AML-193 (cell line): Measurements from ENCODE around the gene FAM83G.
"Not testable (repeated sequence)": the region's sequence is repeated elsewhere in the genome, so short reads cannot be mapped to it uniquely, and the experiment has no call there.

Experiments
- DNase-seq, 2 experiments: peaks; one replicate each; lab custom pipeline; 2025; lab: John Stamatoyannopoulos, UW

FAM83G gene

DNA sequence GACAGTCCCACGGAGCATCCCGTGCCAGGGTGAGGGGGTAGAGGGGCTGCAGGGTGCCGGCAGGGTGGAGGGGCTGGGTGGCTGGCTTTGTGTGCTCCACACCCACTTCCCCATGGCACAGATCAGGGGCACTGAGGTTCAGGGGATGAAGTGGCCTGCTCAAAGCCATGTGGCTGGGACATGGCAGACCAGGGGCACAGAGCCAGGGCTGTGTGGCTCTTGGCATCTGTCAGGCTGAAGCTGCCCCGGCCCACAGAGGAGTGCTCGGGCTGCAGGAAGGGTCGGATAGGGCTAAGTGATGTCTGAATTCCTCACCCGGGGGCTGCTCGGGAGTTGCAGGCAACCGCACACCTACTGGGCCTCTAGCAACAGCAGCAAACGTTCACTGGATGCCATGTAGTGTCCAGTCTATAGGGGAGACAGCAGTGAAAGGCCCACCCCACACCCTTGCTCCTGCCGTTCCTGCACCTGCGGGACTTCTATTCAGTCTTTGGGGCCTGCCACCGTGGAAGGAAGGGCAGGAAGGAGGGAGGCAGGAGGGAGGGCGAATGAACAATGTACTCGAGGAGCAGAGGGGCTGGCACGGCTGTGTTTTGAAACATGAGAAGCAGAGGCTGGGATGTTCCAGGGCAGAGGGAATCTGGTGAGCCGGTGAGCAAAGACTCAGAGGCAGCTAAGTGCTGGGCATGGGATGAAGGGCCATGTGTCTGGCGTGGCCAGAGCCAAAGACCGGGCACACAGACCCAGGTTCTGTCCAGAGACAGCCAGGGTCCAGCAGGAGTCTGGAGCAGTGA is 37.5 kb downstream of the FAM83G start:
- DNase-seq = no peak

GRCh38 chr17:18965530-18966236 is 38.9 kb downstream of the FAM83G start:
- no peak for DNase-seq

GRCh38 chr17:18964550-18964949 is 40.0 kb downstream of the FAM83G start:
- DNase-seq = no peak

GRCh38 chr17:18964018-18964351 is 40.6 kb downstream of the FAM83G start:
- DNase-seq = no peak

- DNase-seq = no peak
Observed at GRCh38 chr17:18963126-18964017, 41.2 kb downstream of the FAM83G start.

GRCh38 chr17:18962494-18962815 is 42.1 kb downstream of the FAM83G start:
- no peak for DNase-seq

DNA sequence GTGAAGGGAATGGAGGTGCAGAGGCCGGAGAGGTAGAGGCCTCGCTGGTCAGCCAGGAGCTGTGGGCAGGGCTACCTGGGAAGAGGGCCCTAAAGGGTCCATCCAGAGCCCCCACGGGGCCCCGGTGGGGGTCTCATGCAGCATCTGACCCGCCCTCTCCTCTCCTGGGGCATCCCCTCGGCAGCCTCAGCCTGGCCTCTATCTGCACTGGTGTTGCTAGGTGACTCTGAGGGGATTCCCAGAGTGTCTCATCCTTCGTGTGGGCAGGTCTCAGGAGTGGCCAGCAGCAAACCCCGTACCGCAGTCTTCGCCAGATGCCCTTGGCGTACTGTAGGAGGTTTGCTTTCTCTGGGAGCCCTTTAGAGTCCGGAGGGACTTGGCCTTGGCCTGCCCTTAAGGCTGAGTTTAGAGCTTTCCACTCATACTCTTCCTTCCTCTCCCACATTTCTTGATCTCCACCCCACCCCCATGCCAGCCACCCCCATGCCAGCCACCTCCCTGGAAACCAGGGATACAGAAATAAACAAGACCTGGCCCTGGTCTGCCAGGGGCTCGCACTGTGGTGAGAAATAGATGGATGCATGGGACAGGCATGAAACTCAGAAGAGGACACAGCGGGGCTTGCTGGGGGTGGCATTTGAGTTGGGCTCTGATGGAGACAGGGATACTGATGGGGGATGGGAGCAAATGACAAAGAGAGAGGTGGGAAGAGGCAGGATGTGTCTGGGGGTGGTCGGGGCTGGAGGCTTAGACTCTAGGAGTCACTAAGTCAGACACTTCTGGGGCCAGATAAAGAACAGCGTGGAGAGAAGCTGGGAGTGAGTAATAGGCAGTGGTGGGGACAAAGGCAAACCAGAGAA is 42.7 kb downstream of the FAM83G start:
- no peak for DNase-seq

- DNase-seq = peak; percentile 15 to 21
Observed at GRCh38 chr17:18960803-18961511, 43.6 kb downstream of the FAM83G start.

DNA sequence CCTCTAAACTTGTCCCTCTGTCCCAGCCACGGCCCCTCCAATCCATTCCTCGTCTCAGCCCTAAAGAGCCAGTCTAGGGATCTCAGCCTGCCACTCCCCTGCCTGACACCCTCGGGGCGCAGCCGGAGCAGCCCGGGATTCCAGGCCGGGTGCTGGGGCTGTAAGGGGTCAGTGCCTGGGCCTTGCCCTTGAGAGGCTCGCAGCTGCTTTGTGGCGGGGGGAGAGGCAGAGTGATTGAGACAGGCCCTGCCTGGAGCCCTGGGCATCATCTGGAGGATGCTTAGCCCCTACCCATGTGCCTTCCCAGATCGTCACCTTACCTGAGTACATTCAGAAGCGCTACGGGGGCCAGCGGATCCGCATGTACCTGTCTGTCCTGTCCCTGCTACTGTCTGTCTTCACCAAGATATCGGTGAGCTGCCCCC is 44.3 kb downstream of the FAM83G start:
- no peak for DNase-seq

DNA sequence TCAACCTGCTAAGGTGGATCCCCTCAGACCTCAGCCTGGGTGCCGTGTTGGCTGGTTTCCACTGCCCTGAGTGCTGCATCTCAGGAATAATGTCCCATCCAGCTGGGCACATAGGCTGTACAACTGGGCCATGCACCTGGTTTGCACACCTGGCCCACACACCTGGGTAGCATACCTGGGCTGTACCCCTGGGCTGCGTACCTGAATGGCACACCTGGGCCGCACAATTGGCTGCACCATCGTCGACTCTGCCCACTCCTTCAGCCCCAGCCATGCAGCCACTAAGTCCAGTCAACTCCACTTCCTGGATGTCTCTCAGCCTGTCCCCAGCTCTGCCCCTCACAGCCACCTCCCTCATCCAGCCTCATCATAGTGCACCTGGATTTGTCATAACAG is 44.7 kb downstream of the FAM83G start:
- DNase-seq = no peak

DNA sequence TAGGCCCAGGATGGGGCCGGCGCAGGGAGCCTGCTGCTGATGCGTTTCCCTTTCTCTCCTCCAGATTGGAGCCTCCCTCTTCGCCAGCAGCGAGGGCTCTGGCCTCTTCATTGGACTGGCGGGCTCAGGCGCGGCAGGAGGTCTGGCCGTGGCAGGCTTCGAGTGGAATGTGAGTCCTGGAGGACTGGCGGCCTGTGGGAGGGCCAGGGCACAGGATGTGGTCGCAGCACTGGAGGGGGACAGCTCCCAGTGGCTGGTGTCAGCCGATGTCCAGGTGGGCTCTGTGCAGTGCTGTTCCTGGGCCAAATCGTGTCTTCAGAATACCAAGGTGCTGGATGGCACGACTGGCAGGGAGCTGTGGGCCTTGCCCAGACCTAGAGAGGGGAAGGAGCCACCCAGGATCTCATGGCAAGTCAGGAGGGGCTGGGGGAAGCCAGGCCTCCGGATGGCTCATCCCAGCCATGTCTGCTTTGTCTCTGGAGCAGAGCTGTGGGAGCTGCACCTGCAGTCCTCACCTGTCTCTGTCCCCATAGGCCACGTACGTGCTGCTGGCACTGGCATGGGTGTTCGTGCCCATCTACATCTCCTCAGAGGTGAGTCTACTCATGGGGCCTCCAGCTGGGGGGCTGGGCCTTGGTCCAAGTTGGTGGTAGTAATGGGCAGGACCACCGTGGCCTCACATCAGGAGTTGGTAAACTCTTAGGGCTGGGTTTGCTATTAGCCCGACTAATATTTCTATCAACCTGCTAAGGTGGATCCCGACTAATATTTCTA is 45.3 kb downstream of the FAM83G start:
- DNase-seq = no peak

DNA sequence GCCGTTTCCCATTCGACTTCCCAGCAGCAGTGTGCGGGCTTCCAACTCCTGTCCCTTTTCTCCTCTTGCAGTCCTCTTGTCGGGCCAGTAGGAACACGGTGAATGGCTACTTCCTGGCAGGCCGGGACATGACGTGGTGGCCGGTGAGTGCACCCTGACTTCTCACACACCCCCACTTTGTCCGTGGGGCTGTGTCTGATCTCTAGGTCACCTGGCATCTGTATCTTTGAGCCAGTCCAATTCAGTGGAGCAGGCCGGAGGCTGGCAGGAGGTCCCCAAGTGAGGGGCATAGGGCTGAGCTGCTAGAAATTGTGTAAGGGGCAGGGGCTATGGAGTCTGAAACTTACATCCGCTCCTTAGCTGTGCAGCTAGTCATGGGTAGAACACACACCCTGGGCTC is 46.0 kb downstream of the FAM83G start:
- DNase-seq = no peak

DNA sequence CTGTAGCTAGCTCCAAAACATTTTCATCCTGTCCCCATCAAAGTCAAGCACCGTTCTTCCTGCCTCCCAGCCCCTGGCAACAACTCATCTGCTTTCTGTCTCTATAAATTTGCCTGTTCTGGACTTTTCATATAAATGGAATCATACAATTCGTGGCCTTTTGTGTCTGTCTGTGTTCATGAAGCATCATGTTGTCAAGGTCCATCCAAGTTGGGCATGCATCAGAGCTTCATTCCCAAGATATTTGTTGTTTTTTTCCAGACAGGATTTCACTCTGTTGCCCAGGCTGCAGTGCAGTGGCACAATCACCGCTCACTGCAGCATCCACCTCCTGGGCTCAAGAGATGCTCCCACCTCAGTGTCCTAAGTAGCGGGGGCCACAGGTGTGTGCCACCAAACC is 46.7 kb downstream of the FAM83G start:
- DNase-seq = no peak

- DNase-seq = no peak
Observed at GRCh38 chr17:18956581-18956980, 48.0 kb downstream of the FAM83G start.

GRCh38 chr17:18956021-18956420 is 48.5 kb downstream of the FAM83G start:
- not testable (repeated sequence) for DNase-seq

GRCh38 chr17:18955009-18955408 is 49.6 kb downstream of the FAM83G start:
- DNase-seq = no peak

DNA sequence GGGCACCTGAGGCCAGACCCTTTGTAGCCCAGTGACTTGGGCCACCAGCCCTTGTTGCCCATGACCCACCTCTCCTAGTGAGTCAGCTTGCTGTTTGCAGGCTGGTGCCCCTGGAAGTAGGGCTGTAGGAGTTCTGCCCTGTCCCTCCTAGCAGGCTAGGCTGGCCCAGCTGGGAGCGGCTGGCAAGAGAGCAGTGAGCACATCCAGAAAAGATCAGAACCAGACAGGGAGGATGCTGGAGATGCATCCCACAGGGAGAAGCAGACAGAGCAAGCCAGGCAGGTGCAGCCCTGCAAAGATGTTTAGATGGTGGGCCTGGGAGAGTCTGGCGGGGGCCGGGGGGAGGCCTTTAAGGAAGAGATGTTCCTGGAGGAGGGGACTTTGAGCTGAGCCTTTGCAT is 50.2 kb downstream of the FAM83G start:
- no peak for DNase-seq

- DNase-seq = no peak
Observed at GRCh38 chr17:18953231-18953728, 51.3 kb downstream of the FAM83G start.

DNA sequence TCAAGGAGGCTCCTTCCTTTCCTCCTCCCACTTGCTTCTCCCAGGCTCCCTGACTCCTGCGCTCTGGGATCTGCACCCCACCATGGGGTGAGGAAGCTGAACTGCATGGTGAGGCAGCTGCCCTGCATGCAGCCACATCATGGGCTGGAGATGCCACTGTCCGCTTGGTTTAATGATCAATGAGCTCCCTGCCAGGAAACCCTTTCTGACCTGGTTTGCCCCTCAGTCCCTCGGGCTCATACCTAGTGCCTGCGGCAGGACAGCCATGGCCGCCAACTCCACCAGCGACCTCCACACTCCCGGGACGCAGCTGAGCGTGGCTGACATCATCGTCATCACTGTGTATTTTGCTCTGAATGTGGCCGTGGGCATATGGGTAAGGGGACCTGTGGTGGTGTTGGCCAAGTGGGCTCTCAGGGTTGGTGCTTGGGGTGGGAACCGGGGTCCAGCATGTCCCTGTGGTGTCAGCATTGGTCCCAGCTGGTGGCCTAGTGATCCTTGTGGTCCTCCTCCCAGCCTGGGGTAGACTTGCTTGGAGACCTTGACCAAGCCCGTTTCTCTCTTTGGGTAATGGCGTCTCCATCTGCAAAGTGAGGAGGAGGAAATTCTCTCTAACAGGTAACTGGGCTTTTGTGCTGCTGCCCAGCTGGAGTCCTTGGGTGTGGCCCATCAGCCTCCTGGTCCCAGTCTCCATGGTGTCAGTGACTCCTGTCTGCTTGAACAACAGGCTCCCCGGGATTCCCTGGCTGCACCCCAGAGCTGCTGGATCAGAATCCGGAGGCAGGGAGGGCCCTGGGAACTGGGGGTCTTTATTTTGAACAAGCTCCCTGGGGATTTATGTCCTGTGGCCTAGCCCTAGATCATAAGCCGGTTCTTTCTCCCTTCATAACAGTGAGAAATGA is 52.4 kb downstream of the FAM83G start, which contains the start of gene SLC5A10:
Gene SLC5A10, plus strand, starts transcription at position 225 of the 902 bp plus-strand sequence. Its CDS starts 41 bp downstream, at position 266.
- DNase-seq = no peak
